Fibroblast of lung (primary cell): Measurements from ENCODE around the gene MRPL52. TPM values are rescaled to one million over a fixed set of nuclear protein-coding genes. Genes with fewer than 3 reads are reported as not detected.

Experiments used
- DNase-seq, 2 donors: peaks; one replicate each; pipeline versions ENCODE4 v3.0.0 to v3.0.0-alpha.2; 2010; ENCODE audit warnings: low read depth in 2 of 2
- H2AFZ ChIP-seq: 2 replicates; pipeline ENCODE4 v1.5.1; 2012; ENCODE audit warnings: low read length, control low read depth, inconsistent platforms
- H3K27ac ChIP-seq: 2 replicates; pipeline ENCODE4 v1.5.1; 2011; ENCODE audit warnings: low read length, control low read depth; ENCODE audit not compliant: insufficient read depth
- H3K27me3 ChIP-seq: 2 replicates; pipeline ENCODE4 v1.5.1; 2011; ENCODE audit warnings: mild to moderate bottlenecking, low read length; ENCODE audit not compliant: control insufficient read depth, insufficient read depth
- H3K36me3 ChIP-seq: 2 replicates; pipeline ENCODE4 v1.5.1; 2011; ENCODE audit warnings: low read length; ENCODE audit not compliant: control insufficient read depth, insufficient read depth
- H3K4me1 ChIP-seq: 2 replicates; pipeline ENCODE4 v1.5.1; 2011; ENCODE audit warnings: low read length; ENCODE audit not compliant: control insufficient read depth, insufficient read depth; ENCODE audit errors: extremely low read depth
- H3K4me2 ChIP-seq: 2 replicates; pipeline ENCODE4 v1.5.1; 2011; ENCODE audit warnings: low read length, control low read depth; ENCODE audit not compliant: insufficient read depth; ENCODE audit errors: extremely low read depth
- H3K4me3 ChIP-seq, 4 experiments: fragments of 200-600 bp in 1 of 4; sonication (generic) in 1 of 4; replicated peaks in 1 of 4; 2 replicates each; pipeline ENCODE4 v1.5.1; 2011 to 2016; ENCODE audit warnings: low read length in 4 of 4, low read depth in 3 of 4, mild to moderate bottlenecking in 3 of 4, control low read depth in 2 of 4, inconsistent platforms in 1 of 4, mixed read lengths in 1 of 4; ENCODE audit not compliant: insufficient read depth in 1 of 4; ENCODE audit errors: control extremely low read depth in 1 of 4
- H3K79me2 ChIP-seq: 2 replicates; pipeline ENCODE4 v1.5.1; 2012; ENCODE audit warnings: mild to moderate bottlenecking, low read length, inconsistent platforms; ENCODE audit not compliant: control insufficient read depth, insufficient read depth
- H3K9ac ChIP-seq: 2 replicates; pipeline ENCODE4 v1.5.1; 2011; ENCODE audit warnings: mild to moderate bottlenecking, low read length, control low read depth; ENCODE audit not compliant: insufficient read depth
- H3K9me3 ChIP-seq: 2 replicates; pipeline ENCODE4 v1.5.1; 2012; ENCODE audit warnings: low read depth, low read length; ENCODE audit not compliant: control insufficient read depth, insufficient read depth
- H4K20me1 ChIP-seq: 2 replicates; pipeline ENCODE4 v1.5.1; 2011; ENCODE audit warnings: low read length; ENCODE audit not compliant: control insufficient read depth, insufficient read depth; ENCODE audit errors: extremely low read depth
- EZH2 ChIP-seq: IDR thresholded peaks from 2 replicates; pipeline ENCODE4 v1.5.1; 2012; ENCODE audit warnings: low read length, control low read depth, mild to moderate bottlenecking; ENCODE audit errors: missing control alignments
- polyA plus RNA-seq, 2 donors: library from polyadenylated mRNA; depleted of rRNA in 1 of 2; stranded (reverse) in 1 of 2; unstranded in 1 of 2; fragments of >200 nt; gene quantifications; 2 replicates each; pipeline ENCODE4 v1.2.1, GENCODE V29; 2011 to 2012; ENCODE audit warnings: missing spikeins in 1 of 2
- total RNA-seq: library from RNA; depleted of rRNA; stranded (reverse); fragments of >200 nt; gene quantifications from 2 replicates; pipeline ENCODE4 v1.2.1, GENCODE V29; 2014
- TF ChIP-seq, protein P1 (sequence below), 2 donors: IDR thresholded peaks in 1 of 2; conservative IDR thresholded peaks in 1 of 2; 1 replicate in 1 of 2; 2 replicates in 1 of 2; pipeline ENCODE4 v1.5.1; 2011 to 2012; ENCODE audit warnings: low read length in 2 of 2, control low read depth in 1 of 2, inconsistent platforms in 1 of 2, low read depth in 1 of 2, mild to moderate bottlenecking in 1 of 2

The MRPL52 gene
- total and polyA plus RNA-seq, 2 donors (not counting 1 experiment from before 2014, with no cell fraction given): 44.1 to 50.5 TPM

DNA sequence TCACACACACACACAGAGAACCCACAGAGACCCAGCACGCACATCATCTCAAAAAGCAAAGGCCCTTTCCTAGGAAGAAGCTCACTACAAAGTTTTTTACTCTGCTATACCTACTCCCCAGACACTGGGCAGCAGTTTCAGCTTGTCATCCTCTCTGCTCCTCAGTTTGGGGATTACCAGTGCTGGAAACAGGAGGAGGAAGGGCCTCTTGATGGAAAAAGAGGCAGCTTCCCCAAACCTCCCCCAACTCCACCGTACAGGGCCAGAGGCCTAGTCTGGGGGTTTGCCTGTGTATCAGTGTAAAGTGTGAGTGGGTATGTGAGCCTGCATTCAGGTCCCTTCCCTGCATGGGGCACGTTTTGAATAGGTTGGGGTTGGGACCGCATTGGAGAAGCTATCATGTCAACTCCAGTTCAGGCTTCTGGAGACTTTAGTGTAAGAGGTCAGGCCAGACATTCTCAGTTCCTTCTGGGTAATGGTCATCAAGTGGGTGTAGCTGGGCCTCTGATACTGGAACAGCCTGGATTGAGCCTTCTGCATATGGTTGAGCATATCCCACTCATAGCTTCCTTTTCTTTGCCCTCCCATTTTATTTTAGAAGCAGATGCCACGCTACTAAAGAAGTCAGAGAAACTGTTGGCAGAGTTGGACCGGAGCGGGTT, 54.5 kb downstream of the MRPL52 start:
- Histone ChIP-seq H3K9ac (no peak overlapping the region), H2AFZ (no peak overlapping the region), H3K4me2 (no peak overlapping the region), H3K4me1 (peaks cover 7% of the 10 kb centered on the region), H3K36me3 (no peaks in the 10 kb centered on the region), H3K9me3 (no peaks in the 10 kb centered on the region), H3K4me3 (no peak overlapping the region), H3K27me3 (no peaks in the 10 kb centered on the region), H3K79me2 (no peaks in the 10 kb centered on the region), H4K20me1 (no peaks in the 10 kb centered on the region), H3K27ac (no peak overlapping the region)
- TF ChIP-seq, protein P1, sequence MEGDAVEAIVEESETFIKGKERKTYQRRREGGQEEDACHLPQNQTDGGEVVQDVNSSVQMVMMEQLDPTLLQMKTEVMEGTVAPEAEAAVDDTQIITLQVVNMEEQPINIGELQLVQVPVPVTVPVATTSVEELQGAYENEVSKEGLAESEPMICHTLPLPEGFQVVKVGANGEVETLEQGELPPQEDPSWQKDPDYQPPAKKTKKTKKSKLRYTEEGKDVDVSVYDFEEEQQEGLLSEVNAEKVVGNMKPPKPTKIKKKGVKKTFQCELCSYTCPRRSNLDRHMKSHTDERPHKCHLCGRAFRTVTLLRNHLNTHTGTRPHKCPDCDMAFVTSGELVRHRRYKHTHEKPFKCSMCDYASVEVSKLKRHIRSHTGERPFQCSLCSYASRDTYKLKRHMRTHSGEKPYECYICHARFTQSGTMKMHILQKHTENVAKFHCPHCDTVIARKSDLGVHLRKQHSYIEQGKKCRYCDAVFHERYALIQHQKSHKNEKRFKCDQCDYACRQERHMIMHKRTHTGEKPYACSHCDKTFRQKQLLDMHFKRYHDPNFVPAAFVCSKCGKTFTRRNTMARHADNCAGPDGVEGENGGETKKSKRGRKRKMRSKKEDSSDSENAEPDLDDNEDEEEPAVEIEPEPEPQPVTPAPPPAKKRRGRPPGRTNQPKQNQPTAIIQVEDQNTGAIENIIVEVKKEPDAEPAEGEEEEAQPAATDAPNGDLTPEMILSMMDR (conservative IDR thresholded peaks at IDR 0.05 in 1 of 2, IDR thresholded peaks at IDR 0.05 in 1 of 2; ENCODE audit: low read depth in 1 of 2, low read length in 2 of 2): no peak
- TF ChIP-seq EZH2: no peak
- DNase-seq: no peak

Other genes starting within 250 kb of the MRPL52 start
- gene DAD1, start 240.7 kb upstream of the MRPL52 start, total RNA-seq: 235 and 249 TPM in 2 replicates
- 623 and 651 TPM in 2 replicates for gene DAD1, start 240.7 kb upstream of the MRPL52 start, polyA plus RNA-seq
- 20.5 and 40.0 TPM in 2 replicates for gene ABHD4, start 231.6 kb upstream of the MRPL52 start, total RNA-seq
- gene ABHD4, start 231.6 kb upstream of the MRPL52 start, polyA plus RNA-seq: 41.3 and 61.2 TPM in 2 replicates
- not detected in 2 replicates for gene OR6J1, start 185.5 kb upstream of the MRPL52 start, total RNA-seq
- gene OR6J1, start 185.5 kb upstream of the MRPL52 start, polyA plus RNA-seq: not detected in 2 replicates
- gene OXA1L, start 63.2 kb upstream of the MRPL52 start, total RNA-seq: 66.5 and 67.2 TPM in 2 replicates
- 141 and 159 TPM in 2 replicates for gene OXA1L, start 63.2 kb upstream of the MRPL52 start, polyA plus RNA-seq
- gene SLC7A7, start 14.5 kb upstream of the MRPL52 start, total RNA-seq: 5.1 and 6.3 TPM in 2 replicates
- 7.1 and 9.5 TPM in 2 replicates for gene SLC7A7, start 14.5 kb upstream of the MRPL52 start, polyA plus RNA-seq
- 346 and 375 TPM in 2 replicates for gene MMP14, start 6.7 kb downstream of the MRPL52 start, total RNA-seq
- gene MMP14, start 6.7 kb downstream of the MRPL52 start, polyA plus RNA-seq: 393 and 397 TPM in 2 replicates
- gene LRP10, start 41.9 kb downstream of the MRPL52 start, total RNA-seq: 71.9 and 95.5 TPM in 2 replicates
- gene LRP10, start 41.9 kb downstream of the MRPL52 start, polyA plus RNA-seq: 100 and 130 TPM in 2 replicates
- 0.17 and 0.26 TPM in 2 replicates for gene REM2, start 53.3 kb downstream of the MRPL52 start, total RNA-seq
- gene REM2, start 53.3 kb downstream of the MRPL52 start, polyA plus RNA-seq: 0.02 and 0.06 TPM in 2 replicates
- gene RBM23, start 89.3 kb downstream of the MRPL52 start, total RNA-seq: 44.9 and 51.0 TPM in 2 replicates
- gene RBM23, start 89.3 kb downstream of the MRPL52 start, polyA plus RNA-seq: 85.0 and 85.3 TPM in 2 replicates
- 50.3 and 54.8 TPM in 2 replicates for gene PRMT5, start 99.5 kb downstream of the MRPL52 start, total RNA-seq
- 91.7 and 136 TPM in 2 replicates for gene PRMT5, start 99.5 kb downstream of the MRPL52 start, polyA plus RNA-seq
- gene HAUS4, start 127.2 kb downstream of the MRPL52 start, total RNA-seq: 47.9 and 53.9 TPM in 2 replicates
- gene HAUS4, start 127.2 kb downstream of the MRPL52 start, polyA plus RNA-seq: 21.9 and 25.8 TPM in 2 replicates
- 57.0 and 84.9 TPM in 2 replicates for gene AJUBA, start 152.7 kb downstream of the MRPL52 start, total RNA-seq
- 26.1 and 41.3 TPM in 2 replicates for gene AJUBA, start 152.7 kb downstream of the MRPL52 start, polyA plus RNA-seq
- gene C14orf93, start 180.3 kb downstream of the MRPL52 start, total RNA-seq: 10.5 and 13.0 TPM in 2 replicates
- 4.8 and 5.4 TPM in 2 replicates for gene C14orf93, start 180.3 kb downstream of the MRPL52 start, polyA plus RNA-seq
- gene PSMB5, start 205.0 kb downstream of the MRPL52 start, total RNA-seq: 166 and 204 TPM in 2 replicates
- gene PSMB5, start 205.0 kb downstream of the MRPL52 start, polyA plus RNA-seq: 237 and 276 TPM in 2 replicates
- under 0.01 TPM in 1 of 2 replicates, not detected in the other for gene PSMB11, start 212.3 kb downstream of the MRPL52 start, total RNA-seq
- gene PSMB11, start 212.3 kb downstream of the MRPL52 start, polyA plus RNA-seq: not detected in 2 replicates
- 5.6 and 6.2 TPM in 2 replicates for gene CDH24, start 227.6 kb downstream of the MRPL52 start, total RNA-seq
- 5.0 and 6.5 TPM in 2 replicates for gene CDH24, start 227.6 kb downstream of the MRPL52 start, polyA plus RNA-seq